ENCODE data around the gene CABLES2.
"Not testable (repeated sequence)": the region's sequence is repeated elsewhere in the genome, so short reads cannot be mapped to it uniquely, and the experiment has no call there.

The CABLES2 gene

GRCh38 chr20:62433658-62434497 is 26.8 kb upstream of the CABLES2 start:
- DNase-seq: no peak

GRCh38 chr20:62430866-62431447 is 23.9 kb upstream of the CABLES2 start:
- DNase-seq: no peak

- DNase-seq: no peak
Observed at GRCh38 chr20:62430311-62430853, 23.3 kb upstream of the CABLES2 start.

DNA sequence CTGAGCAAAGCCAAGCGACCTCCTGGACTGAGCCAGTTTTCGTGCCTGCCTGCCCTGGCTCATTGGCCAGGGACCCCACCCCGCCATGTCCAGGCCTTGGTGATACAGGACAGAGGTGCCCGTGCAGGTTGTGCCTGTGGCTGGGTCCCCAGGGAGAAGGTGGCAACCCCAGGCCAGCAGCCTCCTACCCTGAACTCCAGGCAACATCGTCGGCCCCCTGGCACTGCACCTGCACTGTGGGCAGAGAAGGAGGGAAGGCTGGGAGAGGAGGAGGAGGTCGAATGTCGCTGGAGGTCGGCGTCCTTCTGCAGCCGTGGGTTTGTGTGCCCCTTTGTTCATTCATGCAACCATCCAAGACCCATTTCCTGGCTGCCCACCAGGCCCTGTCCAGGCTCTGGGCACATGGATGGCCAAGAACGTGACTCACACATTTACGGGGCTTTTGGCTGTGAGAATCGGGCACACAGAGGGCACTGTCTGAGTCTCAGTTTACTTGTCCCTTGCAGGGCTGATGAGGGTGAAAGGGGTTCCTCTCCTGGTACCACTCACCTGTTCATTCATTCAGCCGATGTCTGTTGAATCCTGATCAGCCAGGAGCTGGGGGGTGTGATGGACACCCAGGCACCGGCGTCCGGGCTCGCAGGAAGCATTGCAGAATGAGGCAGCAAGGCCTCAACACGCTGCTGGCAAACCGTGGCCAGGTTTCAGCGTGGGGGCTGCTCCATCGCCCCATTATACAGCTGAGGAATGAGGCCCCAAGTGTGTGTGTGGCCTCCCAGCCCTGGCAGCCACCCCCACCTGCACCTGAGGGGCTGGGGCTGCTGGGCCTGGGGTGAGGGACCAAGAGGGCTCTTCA is 22.6 kb upstream of the CABLES2 start:
- DNase-seq: no peak

GRCh38 chr20:62428396-62429295 is 21.6 kb upstream of the CABLES2 start:
- DNase-seq: no peak

DNA sequence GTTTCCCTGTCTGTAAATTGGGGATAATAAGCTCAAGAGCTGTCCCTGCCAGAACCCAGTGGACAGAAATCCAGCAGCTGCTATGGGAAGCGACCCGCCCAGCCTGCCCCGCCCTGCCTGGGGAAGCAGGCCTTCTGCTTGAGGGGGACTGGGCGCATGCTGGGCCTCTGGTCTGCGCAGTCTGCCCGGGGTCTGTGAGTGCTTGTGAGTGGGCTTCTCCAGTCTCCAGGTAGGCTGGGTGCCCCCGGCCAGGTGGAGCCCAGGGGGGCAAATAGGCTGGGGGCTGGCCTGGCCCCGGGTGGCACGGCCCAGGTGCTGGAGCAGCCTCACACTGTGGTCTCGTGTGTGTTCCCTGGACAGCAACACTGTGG is 20.9 kb upstream of the CABLES2 start:
- no peak for DNase-seq

GRCh38 chr20:62427172-62428001 is 20.3 kb upstream of the CABLES2 start, which contains the start of gene RBBP8NL:
Gene RBBP8NL (minus strand): TSS chr20:62427539. CDS start chr20:62419647, 7,892 bp downstream.
- no peak for DNase-seq

GRCh38 chr20:62426699-62427131 is 19.6 kb upstream of the CABLES2 start:
- no peak for DNase-seq

DNA sequence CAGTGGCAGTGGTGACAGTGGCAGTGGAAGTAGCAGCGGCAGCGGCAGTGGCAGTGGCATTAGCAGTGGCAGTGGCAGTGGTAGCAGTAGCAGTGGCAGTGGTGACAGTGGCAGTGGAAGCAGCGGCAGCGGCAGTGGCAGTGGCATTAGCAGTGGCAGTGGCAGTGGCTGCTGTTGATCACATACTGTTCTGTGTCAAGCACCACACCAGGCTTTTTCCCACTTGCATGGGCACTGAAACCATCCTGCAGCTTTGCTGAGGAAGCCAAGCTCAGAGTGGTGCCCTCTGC is 18.9 kb upstream of the CABLES2 start:
- DNase-seq: not testable (repeated sequence)

DNA sequence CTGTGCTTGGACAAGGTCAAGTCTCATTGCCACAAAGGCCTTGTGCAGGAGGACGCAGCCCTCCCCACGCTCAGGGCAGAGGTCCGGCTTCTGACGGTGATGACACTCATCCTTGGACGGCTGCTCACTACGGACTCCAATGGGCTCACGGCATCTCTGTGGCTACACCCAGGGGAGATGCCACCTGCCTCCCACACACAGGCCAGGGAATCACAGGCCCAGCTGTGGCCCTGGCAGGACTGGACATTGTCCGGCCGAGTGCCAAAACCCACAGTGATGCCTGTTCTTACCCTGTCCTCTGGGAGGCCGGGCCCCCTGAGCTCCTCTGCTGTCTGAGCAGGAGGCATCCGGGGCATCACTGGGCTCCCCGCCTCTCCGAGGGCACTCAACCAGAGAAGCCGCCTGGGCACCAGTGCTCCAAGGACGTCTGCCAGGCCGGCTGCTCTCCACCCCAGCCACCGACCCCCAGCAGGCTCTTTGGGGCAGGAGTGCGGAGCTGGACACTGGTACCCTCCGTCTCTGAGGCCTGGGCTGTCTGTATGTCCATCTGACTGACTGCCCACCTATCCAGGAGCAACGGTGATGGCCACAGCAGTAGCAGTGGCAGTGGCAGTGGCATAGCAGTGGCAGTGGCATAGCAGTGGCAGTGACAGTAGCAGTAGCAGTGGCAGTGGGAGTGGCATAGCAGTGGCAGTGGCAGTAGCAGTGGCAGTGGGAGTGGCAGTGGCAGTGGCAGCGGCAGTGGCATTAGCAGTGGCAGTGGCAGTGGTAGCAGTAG is 18.4 kb upstream of the CABLES2 start:
- no peak for DNase-seq

- no peak for DNase-seq
Observed at GRCh38 chr20:62424249-62425107, 17.4 kb upstream of the CABLES2 start.

DNA sequence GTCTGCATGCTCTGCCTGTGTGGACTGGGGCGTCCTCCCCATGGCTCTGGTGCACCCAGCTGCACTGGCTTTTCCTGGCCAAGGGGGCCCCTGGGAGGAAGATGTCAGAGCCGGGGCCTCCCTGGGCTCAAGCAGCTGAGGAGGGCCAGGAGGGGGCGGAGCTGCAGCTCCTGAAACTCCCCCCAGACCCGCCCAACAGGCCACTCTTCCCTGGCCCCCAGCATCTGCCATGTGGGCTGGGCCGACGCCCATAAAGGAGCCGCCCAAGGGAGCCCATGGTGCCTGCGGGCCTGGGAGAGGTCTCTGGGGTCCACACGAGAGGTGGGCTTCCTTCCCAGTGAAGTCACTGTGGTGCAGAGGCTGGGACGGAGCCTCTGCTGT is 16.2 kb upstream of the CABLES2 start:
- no peak for DNase-seq

DNA sequence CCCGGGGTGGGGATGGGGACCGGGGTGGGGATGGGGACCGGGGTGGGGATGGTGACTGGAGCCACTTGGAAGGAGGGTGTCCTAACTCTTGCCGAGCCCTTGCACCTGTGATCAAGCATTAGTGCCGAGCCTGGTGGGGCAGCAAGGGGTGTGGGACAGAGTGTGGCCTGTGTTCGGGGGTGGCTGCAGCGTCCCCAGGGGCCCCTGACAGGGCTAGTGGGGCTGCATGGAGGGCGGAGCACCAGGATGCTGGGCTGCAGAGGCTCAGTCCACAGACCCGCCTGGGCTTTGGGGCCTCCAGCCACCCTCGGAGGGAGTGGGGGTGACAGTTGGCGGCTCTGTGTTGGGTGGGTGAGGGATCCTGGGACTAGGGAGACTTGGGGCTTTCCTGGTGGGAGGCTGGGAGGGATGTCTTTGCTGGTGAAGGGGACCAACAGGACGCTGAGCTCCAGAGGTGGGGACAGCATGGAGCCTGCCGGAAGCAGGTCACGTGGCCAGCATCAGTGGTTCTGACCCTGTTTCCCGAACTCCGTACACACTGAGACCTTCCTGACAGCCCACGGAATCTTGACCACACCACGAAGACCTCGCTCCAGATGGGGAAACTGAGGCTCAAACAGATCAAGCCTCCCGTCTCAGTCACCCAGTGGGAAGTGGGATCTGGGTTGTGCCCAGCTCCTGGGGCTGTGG is 15.7 kb upstream of the CABLES2 start:
- DNase-seq: no peak

- no peak for DNase-seq
Observed at GRCh38 chr20:62421716-62421990, 14.6 kb upstream of the CABLES2 start.

DNA sequence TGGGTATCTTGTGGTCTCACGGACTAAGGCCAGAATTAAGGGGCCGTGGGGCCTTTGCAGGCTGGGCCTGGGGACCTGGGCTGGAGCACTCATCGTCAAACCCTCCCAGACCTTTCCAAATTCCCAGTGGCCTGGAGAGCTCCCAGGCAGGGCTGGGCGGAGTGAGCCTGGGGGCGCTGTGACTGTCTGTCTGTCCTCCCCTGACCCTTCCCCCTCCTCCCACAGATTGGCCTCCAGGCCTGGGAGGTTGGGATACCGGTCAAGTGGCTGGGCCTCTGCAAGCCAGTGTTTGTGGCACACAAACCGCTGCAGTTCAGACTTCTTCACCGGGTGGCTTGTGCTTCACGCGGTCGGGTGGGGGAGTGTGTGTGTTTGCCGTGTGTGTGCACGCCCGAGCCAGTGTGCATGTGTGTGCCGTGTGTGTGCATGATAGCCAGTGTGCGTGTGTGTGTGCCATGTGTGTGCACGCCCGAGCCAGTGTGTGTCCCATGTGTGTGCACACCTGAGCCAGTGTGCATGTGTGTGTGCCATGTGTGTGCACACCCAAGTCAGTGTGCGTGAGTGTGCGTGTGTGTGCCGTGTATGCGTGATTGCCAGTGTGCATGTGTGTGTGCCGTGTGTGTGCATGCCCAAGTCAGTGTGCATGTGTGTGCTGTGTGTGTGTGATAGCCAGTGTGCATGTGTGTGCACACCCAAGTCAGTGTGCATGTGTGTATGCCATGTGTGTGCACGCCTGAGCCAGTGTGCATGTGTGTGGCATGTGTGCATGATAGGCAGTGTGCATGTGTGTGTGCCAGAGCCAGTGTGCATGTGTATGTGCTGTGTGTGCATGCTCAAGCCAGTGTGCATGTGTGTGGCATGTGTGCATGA is 14.0 kb upstream of the CABLES2 start:
- DNase-seq: no peak

GRCh38 chr20:62419759-62420158 is 12.7 kb upstream of the CABLES2 start:
- no peak for DNase-seq

DNA sequence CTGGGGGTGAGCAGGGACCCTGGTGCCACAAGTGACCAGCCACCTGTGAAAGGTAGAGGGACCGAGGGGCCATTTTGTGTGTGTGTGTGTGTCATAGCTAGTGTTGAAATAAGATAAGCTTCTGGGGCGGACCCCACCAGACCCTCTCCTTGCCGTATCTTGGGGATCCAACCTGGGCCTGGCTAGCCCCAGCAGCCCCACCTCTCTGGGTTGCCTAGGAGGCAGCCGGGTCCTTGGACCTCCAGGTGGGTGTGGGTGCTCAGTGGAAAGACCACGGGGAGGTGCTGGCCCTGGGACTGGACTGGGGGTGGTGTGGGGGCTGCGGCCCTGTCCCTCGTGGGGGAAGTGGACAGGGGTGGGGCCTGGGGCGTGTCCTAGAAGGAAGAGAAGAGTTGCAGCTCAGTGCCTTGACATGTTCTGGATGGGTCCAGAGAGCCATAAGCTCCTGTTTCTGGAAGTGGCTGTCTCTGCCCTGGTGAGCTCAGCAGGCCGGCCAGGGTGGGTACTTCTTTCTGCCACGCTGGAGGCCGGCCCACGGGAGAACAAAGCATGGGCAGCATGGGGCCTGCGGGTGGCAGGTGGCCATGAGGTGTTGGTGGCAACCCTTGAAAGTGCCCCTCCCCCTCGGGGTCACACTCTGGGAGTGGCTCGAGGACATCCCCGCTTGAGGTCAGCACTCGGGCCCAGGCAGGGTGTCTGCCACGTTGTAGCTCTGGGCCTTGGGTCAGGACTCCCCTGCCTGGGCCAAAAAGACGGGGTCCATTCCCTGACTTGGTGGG is 11.8 kb upstream of the CABLES2 start:
- no peak for DNase-seq

Measured in NCI-H1694 treated with DMSO at 0.1 percent for 48 hours (cell line).